Measurements from ENCODE around the gene KRTAP2-4. TPM values are rescaled to one million over a fixed set of nuclear protein-coding genes. Genes with fewer than 3 reads are reported as not detected.
A peak's percentile ranks its signal among the peaks of the same experiment; 100 is the strongest.

Gene KRTAP2-4
- total and polyA plus RNA-seq, 2 of the 4 experiments (the other 2 are of a cell fraction), result not detected

DNA sequence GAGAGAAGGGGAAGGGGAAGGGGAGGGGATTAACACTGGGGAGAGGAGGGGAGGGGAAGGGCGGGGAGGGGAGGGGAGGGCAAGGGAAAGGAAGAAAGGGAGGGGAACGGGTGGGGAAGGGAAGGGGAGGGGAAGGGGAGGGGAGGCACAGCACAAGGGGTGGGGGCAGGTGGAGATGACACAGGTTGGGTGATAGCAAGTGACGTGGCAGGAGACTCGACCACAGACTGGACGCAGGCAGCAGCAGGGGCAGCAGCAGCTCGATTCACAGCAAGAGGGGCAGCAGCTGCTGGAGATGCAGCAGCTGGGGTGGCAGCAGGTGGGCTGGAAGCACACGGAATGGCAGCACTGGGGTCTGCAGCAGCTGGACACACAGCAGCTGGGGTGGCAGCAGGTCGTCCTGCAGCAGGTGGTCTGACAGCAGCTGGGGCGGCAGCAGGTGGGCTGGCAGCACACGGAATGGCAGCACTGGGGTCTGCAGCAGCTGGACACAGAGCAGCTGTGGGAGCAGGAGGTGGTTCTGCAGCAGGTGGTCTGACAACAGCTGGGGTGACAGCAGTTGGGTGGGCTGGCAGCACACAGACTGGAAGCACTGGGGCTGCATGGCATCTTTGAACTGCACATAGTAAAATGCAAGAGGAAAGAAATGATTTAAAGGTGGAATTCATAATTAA lies 36.0 kb upstream of the KRTAP2-4 start, which contains the start of gene KRTAP4-16:
Gene KRTAP4-16, minus strand, starts transcription at position 624 of the 674 bp plus-strand sequence. Its CDS starts 0 bp downstream, at position 624.
- Histone ChIP-seq H2AK5ac (ENCODE audit: low read depth, low read length) (peak within 1 kb of the TSS; percentile 93), H3K18ac (ENCODE audit: low read depth, low read length) (peak within 1 kb of the TSS; percentile 2; the same call in 1 of the 2 replicates), H3K14ac (replicated peaks; ENCODE audit: low read depth, low read length) (peak within 1 kb of the TSS; percentile 96), H2BK120ac (ENCODE audit: low read depth, low read length) (peak within 1 kb of the TSS; percentile 99), H2BK15ac (ENCODE audit: low read depth, low read length) (peak within 1 kb of the TSS; percentile 34; the same call in 2 of the 3 replicates), H3K23ac (ENCODE audit: low read depth, low read length) (peak within 1 kb of the TSS; percentile 85), H3K4me3 (ENCODE audit: insufficient read depth, low read depth, low read length) (no peak within 1 kb of the TSS), H3K9ac (ENCODE audit: low read depth, low read length) (no peak within 1 kb of the TSS), H2BK5ac (ENCODE audit: low read depth, low read length, poor library complexity, severe bottlenecking) (peak within 1 kb of the TSS; percentile 84), H4K91ac (ENCODE audit: insufficient read depth, low read depth, low read length) (peak within 1 kb of the TSS; percentile 94), H4K5ac (ENCODE audit: low read depth, low read length) (no peak within 1 kb of the TSS; the same call in 1 of the 2 replicates), H3K56ac (ENCODE audit: extremely low read depth, insufficient read depth, low read length) (no peak within 1 kb of the TSS), H3K4me2 (ENCODE audit: low read depth, low read length) (no peak within 1 kb of the TSS), H3K27ac (ENCODE audit: insufficient read depth, low read length) (peak within 1 kb of the TSS; percentile 32; the same call in 1 of the 2 replicates), H3K9me3 (ENCODE audit: control insufficient read depth, insufficient read depth, low read length) (no peaks in the 10 kb centered on the region), H3K4me1 (ENCODE audit: control insufficient read depth, insufficient read depth, low read length) (peaks cover 4% of the 10 kb centered on the region; the same call in 1 of the 2 replicates), H4K8ac (ENCODE audit: low read depth in 2 of 2, low read length in 2 of 2) (peak within 1 kb of the TSS; percentile 43 to 90; a peak in 3 of 4 replicates), H3K27me3 (ENCODE audit: control insufficient read depth, insufficient read depth, low read length) (no peaks in the 10 kb centered on the region), H3K4ac (ENCODE audit: low read depth, low read length) (peak within 1 kb of the TSS; percentile 95), H3K9me1 (ENCODE audit: insufficient read depth, low read length) (peaks cover 6% of the 10 kb centered on the region), H2AFZ (replicated peaks; ENCODE audit: low read length, poor library complexity) (no peak within 1 kb of the TSS), H2BK20ac (ENCODE audit: low read depth, low read length) (peak within 1 kb of the TSS; percentile 67), H2AK9ac (replicated peaks; ENCODE audit: low read depth, low read length, poor library complexity) (no peak within 1 kb of the TSS), H3K36me3 (ENCODE audit: control insufficient read depth, insufficient read depth, low read length) (no peaks in the 10 kb centered on the region), H3K79me1 (ENCODE audit: low read depth in 1 of 2, low read length in 2 of 2) (no peaks in the 10 kb centered on the region), H4K20me1 (ENCODE audit: insufficient read depth, low read length) (no peaks in the 10 kb centered on the region)
- intact Hi-C loops (cut with micrococcal nuclease), result no loop called here
- ChIA-PET POLR2A (ENCODE audit: unreplicated experiment) (no interaction called here), CTCF (no interaction called here)
- dilution Hi-C loops (cut with HindIII; ENCODE audit: low sequenced_read_pairs, unreplicated experiment), result no loop called here
- ATAC-seq (ENCODE audit: low read depth) (no peak), DNase-seq (no peak)
- TF ChIP-seq, protein P1, sequence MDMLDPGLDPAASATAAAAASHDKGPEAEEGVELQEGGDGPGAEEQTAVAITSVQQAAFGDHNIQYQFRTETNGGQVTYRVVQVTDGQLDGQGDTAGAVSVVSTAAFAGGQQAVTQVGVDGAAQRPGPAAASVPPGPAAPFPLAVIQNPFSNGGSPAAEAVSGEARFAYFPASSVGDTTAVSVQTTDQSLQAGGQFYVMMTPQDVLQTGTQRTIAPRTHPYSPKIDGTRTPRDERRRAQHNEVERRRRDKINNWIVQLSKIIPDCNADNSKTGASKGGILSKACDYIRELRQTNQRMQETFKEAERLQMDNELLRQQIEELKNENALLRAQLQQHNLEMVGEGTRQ (IDR thresholded peaks at IDR 0.05; ENCODE audit: low read depth, low read length), result no peak
- no TSS peak for BruUV-seq (replicated peaks)
- in situ Hi-C loops (cut with MboI; ENCODE audit: low sequenced_read_pairs), result no loop called here
- WGBS, 2 experiments (ENCODE audit: extremely low coverage in 2 of 2, insufficient read length in 1 of 2), result 62% methylated on average over 6 of the region's 10 CpGs; no CpG with 5 or more reads in 1 of the 2 experiments

Data from IMR-90 (cell line).